ENCODE data around the gene CTDSP2.
"Not testable (repeated sequence)": the region's sequence is repeated elsewhere in the genome, so short reads cannot be mapped to it uniquely, and the experiment has no call there.

The CTDSP2 gene

GRCh38 chr12:57781244-57781643 lies 65.3 kb downstream of the CTDSP2 start:
- H3K4me3 ChIP-seq (ENCODE audit: low read length): no peak overlapping the region
- no peaks in the 10 kb centered on the region for H3K27me3 ChIP-seq (ENCODE audit: insufficient read depth, low read length)
- peaks cover 19% of the 10 kb centered on the region for H3K36me3 ChIP-seq (ENCODE audit: insufficient read depth, low read length)
- no peak overlapping the region for H2AFZ ChIP-seq (ENCODE audit: low read depth, low read length)
- peaks cover 5% of the 10 kb centered on the region for H3K4me1 ChIP-seq (ENCODE audit: insufficient read depth, low read length)
- H3K9me3 ChIP-seq (ENCODE audit: low read length): no peaks in the 10 kb centered on the region

DNA sequence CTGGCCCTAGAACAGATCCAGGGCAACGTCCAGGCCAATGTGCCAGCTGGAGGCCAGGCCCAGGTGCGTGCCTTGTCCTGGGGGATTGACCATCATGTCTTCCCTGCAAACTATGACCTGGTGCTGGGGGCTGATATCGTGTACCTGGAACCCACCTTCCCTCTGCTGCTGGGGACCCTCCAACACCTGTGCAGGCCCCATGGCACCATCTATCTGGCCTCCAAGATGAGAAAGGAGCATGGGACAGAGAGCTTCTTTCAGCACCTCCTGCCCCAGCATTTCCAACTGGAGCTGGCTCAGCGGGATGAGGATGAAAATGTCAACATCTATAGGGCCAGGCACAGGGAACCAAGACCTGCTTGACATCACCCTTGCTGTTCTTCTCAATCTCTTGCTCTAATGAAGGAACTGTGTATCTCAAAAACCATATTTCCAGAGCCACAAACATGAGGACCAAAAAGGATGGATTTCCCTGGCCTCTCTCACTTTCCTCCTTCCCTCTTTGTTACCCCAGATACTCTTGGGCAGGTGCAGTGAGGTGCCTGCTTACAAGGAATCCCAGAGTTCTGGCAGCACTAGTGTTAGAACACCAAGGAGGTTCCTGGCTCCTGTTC lies 66.1 kb downstream of the CTDSP2 start:
- peaks cover 10% of the 10 kb centered on the region for H3K36me3 ChIP-seq (ENCODE audit: insufficient read depth, low read length)
- H3K4me3 ChIP-seq (ENCODE audit: low read length): no peak overlapping the region
- H3K9me3 ChIP-seq (ENCODE audit: low read length): no peaks in the 10 kb centered on the region

DNA sequence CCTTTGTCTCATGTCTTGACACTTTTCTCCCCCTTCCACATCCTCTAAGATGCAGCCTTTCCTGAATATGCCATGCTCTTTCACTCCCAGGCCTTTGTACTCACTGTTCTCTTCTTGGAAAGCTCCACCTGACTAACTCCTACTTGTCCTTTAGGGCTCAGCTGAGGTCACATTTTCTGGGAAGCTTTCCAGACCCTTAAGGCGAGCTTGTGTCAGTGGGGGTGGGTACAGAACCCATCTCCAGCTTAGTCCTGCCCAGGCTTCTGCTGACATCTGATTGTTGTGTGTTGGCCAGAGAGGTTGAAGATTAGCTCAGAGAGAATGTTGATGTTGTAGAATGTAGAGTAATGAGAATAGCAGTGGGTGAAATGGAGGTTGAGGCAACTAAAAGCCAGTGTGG lies 66.8 kb downstream of the CTDSP2 start:
- H3K36me3 ChIP-seq (ENCODE audit: insufficient read depth, low read length): peaks cover 9% of the 10 kb centered on the region
- no peak overlapping the region for H2AFZ ChIP-seq (ENCODE audit: low read depth, low read length)
- peaks cover 5% of the 10 kb centered on the region for H3K4me1 ChIP-seq (ENCODE audit: insufficient read depth, low read length)
- H3K9me3 ChIP-seq (ENCODE audit: low read length): no peaks in the 10 kb centered on the region
- H3K4me3 ChIP-seq (ENCODE audit: low read length): no peak overlapping the region
- no peaks in the 10 kb centered on the region for H3K27me3 ChIP-seq (ENCODE audit: insufficient read depth, low read length)

More for the DNA sequence above, 66.1 kb downstream of the CTDSP2 start:
- no peaks in the 10 kb centered on the region for H3K27me3 ChIP-seq (ENCODE audit: insufficient read depth, low read length)
- H2AFZ ChIP-seq (ENCODE audit: low read depth, low read length): no peak overlapping the region
- H3K4me1 ChIP-seq (ENCODE audit: insufficient read depth, low read length): peaks cover 5% of the 10 kb centered on the region

- H3K36me3 ChIP-seq (ENCODE audit: insufficient read depth, low read length): peaks cover 6% of the 10 kb centered on the region
- H2AFZ ChIP-seq (ENCODE audit: low read depth, low read length): no peak overlapping the region
- H3K27me3 ChIP-seq (ENCODE audit: insufficient read depth, low read length): no peaks in the 10 kb centered on the region
- no peaks in the 10 kb centered on the region for H3K9me3 ChIP-seq (ENCODE audit: low read length)
- H3K4me1 ChIP-seq (ENCODE audit: insufficient read depth, low read length): peaks cover 3% of the 10 kb centered on the region
- H3K4me3 ChIP-seq (ENCODE audit: low read length): no peak overlapping the region
Measured at GRCh38 chr12:57777911-57778310, 68.6 kb downstream of the CTDSP2 start.

- Histone ChIP-seq H3K9me3 (ENCODE audit: low read length) (no peaks in the 10 kb centered on the region), H3K4me1 (ENCODE audit: insufficient read depth, low read length) (peaks cover 5% of the 10 kb centered on the region), H3K27me3 (ENCODE audit: insufficient read depth, low read length) (no peaks in the 10 kb centered on the region), H3K4me3 (ENCODE audit: low read length) (no peak overlapping the region), H3K36me3 (ENCODE audit: insufficient read depth, low read length) (peaks cover 6% of the 10 kb centered on the region), H2AFZ (ENCODE audit: low read depth, low read length) (no peak overlapping the region)
Measured at GRCh38 chr12:57777367-57777766, 69.2 kb downstream of the CTDSP2 start.

DNA sequence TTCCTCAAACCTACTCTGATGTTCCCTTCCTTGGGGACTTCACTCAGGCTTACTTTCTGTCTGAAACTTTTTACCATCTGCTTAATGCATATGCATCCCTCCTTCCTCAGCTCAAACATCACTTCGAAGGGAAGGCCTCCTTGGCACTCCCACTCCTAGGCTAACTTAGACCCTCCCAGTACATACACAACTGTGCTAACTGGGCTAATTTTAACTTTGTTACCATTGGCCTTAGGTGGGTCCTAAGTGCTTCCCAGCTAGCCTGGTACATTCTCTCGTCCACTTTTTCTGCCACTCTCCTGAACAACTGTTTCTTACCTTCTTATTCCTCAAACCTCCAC lies 70.3 kb downstream of the CTDSP2 start:
- no peak overlapping the region for H3K4me3 ChIP-seq (ENCODE audit: low read length)
- H3K4me1 ChIP-seq (ENCODE audit: insufficient read depth, low read length): peaks cover 8% of the 10 kb centered on the region
- no peaks in the 10 kb centered on the region for H3K9me3 ChIP-seq (ENCODE audit: low read length)
- H3K36me3 ChIP-seq (ENCODE audit: insufficient read depth, low read length): peaks cover 6% of the 10 kb centered on the region
- no peaks in the 10 kb centered on the region for H3K27me3 ChIP-seq (ENCODE audit: insufficient read depth, low read length)
- H2AFZ ChIP-seq (ENCODE audit: low read depth, low read length): no peak overlapping the region

DNA sequence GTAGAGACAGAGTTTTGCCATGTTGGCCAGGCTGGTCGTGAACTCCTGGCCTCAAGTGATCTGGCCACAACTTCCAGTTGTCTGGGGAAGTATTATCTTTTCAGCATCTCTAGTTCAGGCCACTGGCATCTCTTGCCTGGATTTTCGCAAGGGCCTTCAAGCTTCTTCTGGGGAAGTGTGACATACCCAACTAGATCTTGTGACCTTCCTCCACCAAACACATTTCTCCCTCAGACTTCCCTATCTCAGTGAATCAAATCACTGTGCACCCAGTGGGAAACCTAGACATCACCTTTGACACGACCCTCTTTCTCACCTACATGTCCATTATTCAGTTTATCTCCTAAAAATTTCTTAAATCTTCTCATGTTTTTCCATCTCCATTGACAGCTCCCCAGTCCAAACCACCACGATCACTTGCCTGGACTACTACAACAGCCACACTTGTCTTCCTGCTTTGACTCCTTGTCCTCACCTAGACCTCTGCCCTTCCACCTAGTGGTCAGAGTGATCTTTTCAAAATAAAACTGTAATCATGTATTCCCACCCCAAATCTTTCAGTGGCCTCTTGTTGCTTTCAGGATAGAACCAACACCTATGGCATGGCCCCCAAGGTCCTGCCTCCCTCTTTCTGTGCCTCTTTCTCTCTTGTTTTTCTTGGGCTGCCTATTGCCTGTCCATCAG lies 70.8 kb downstream of the CTDSP2 start:
- H3K36me3 ChIP-seq (ENCODE audit: insufficient read depth, low read length): peaks cover 6% of the 10 kb centered on the region
- no peak overlapping the region for H2AFZ ChIP-seq (ENCODE audit: low read depth, low read length)
- H3K9me3 ChIP-seq (ENCODE audit: low read length): no peaks in the 10 kb centered on the region
- H3K4me1 ChIP-seq (ENCODE audit: insufficient read depth, low read length): peaks cover 12% of the 10 kb centered on the region
- no peaks in the 10 kb centered on the region for H3K27me3 ChIP-seq (ENCODE audit: insufficient read depth, low read length)
- no peak overlapping the region for H3K4me3 ChIP-seq (ENCODE audit: low read length)

DNA sequence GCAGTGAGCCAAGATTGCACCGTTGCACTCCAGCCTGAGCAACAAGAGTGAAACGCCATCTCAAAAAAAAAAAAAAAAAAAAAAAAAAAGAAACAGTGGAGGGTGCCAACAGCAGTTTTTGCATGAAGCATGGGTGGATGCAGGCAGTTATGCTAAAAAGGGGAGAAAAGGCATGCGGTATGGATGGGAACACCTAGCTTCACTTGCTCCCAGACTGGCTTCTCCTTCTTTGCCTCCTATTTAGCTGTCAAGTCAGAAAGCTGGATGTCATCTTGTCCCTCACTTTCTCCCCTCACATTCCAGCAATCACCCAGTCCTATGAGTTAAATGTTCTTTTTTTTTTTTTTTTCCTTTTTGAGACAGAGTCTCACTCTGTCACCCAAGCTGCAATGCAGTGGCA lies 71.5 kb downstream of the CTDSP2 start:
- Histone ChIP-seq H3K36me3 (ENCODE audit: insufficient read depth, low read length) (peaks cover 8% of the 10 kb centered on the region), H2AFZ (ENCODE audit: low read depth, low read length) (no peak overlapping the region), H3K4me3 (ENCODE audit: low read length) (no peak overlapping the region), H3K9me3 (ENCODE audit: low read length) (no peaks in the 10 kb centered on the region), H3K27me3 (ENCODE audit: insufficient read depth, low read length) (no peaks in the 10 kb centered on the region), H3K4me1 (ENCODE audit: insufficient read depth, low read length) (peaks cover 12% of the 10 kb centered on the region)

GRCh38 chr12:57774634-57775033 lies 71.9 kb downstream of the CTDSP2 start:
- H3K4me3 ChIP-seq (ENCODE audit: low read length); H3K27me3 ChIP-seq (ENCODE audit: insufficient read depth, low read length); H3K36me3 ChIP-seq (ENCODE audit: insufficient read depth, low read length); H3K9me3 ChIP-seq (ENCODE audit: low read length); H2AFZ ChIP-seq (ENCODE audit: low read depth, low read length): not testable (repeated sequence)
- peaks cover 12% of the 10 kb centered on the region for H3K4me1 ChIP-seq (ENCODE audit: insufficient read depth, low read length)

GRCh38 chr12:57772429-57773322 lies 73.9 kb downstream of the CTDSP2 start, which contains the start of gene EEF1AKMT3:
EEF1AKMT3 (plus strand) TSS chr12:57772614; CDS start chr12:57772725, 111 bp downstream.
- peak within 1 kb of the TSS; percentile 63 for H3K4me3 ChIP-seq (ENCODE audit: low read length)
- no peaks in the 10 kb centered on the region for H3K27me3 ChIP-seq (ENCODE audit: insufficient read depth, low read length)
- peak within 1 kb of the TSS; percentile 95 for H2AFZ ChIP-seq (ENCODE audit: low read depth, low read length)
- peaks cover 22% of the 10 kb centered on the region for H3K36me3 ChIP-seq (ENCODE audit: insufficient read depth, low read length)
- H3K9me3 ChIP-seq (ENCODE audit: low read length): no peaks in the 10 kb centered on the region
- peaks cover 12% of the 10 kb centered on the region for H3K4me1 ChIP-seq (ENCODE audit: insufficient read depth, low read length)

DNA sequence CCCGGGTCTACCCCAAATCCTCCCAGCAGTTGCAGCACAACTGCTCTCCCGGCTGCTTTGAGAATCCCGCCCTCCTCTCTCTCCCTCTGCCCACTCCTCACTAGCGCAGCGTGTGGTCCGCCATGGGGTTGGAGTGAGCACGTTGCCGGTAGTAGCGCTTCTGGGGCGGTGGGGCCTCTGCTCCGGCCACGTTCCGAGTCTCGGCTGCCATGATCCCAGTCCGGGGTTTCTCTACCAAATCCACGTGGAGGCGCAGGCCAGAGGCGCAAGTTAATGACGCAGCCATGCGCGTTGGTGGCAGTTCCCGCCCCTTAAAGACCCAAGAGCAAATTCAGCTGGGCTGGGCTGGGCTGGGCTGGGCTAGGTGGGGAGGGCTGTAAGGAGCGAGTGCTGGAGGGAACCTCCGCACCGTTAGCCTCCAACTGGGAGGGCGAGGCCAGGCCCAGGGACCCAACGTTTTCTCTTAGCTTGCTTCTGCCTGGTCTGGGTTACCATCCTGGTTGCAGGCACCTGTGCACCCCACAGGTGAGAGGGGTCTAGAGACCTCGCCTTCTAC lies 74.6 kb downstream of the CTDSP2 start, which contains the start of gene METTL1:
TSS of gene METTL1 (minus strand) at position 233 of the 556 bp plus-strand sequence. CDS start at position 211, 22 bp downstream.
- Histone ChIP-seq H3K9me3 (ENCODE audit: low read length) (no peaks in the 10 kb centered on the region), H3K4me1 (ENCODE audit: insufficient read depth, low read length) (peaks cover 12% of the 10 kb centered on the region), H3K27me3 (ENCODE audit: insufficient read depth, low read length) (no peaks in the 10 kb centered on the region), H3K36me3 (ENCODE audit: insufficient read depth, low read length) (peaks cover 22% of the 10 kb centered on the region), H2AFZ (ENCODE audit: low read depth, low read length) (peak within 1 kb of the TSS; percentile 95), H3K4me3 (ENCODE audit: low read length) (peak within 1 kb of the TSS; percentile 63)

DNA sequence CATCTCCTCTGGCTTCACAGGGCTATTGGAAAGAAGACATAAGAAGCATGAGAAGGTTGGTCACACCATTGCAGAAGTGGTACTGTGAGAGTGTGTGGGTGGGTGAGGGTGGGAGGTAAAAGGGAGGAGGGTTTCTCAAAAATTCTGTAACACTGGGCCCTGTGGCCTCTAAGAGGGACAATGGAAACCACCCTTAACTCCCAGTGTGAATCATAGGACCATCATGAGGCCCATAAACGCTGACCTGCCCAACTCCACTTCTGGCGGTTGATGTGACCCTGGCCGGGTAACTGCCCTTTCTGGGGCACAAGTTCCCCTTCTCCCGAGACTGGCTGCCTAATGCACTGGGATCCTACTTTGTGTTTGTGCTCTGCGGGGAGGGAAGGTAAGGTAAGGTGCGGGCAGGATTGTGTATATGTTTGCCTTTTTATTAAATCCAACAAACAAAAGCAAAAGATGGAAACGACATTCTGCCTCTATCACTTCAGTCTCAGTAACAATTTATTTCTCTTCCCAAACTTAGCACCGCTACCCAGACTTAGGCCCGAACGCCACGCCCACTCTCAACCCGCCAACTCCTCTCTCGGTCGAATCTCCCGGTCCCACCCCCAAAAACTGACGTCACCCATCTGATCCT lies 75.2 kb downstream of the CTDSP2 start:
- no peaks in the 10 kb centered on the region for H3K9me3 ChIP-seq (ENCODE audit: low read length)
- peak overlapping the region; percentile 63 for H3K4me3 ChIP-seq (ENCODE audit: low read length)
- H3K36me3 ChIP-seq (ENCODE audit: insufficient read depth, low read length): peaks cover 22% of the 10 kb centered on the region

More for the DNA sequence above, 75.2 kb downstream of the CTDSP2 start:
- Histone ChIP-seq H3K4me1 (ENCODE audit: insufficient read depth, low read length) (peaks cover 12% of the 10 kb centered on the region), H3K27me3 (ENCODE audit: insufficient read depth, low read length) (no peaks in the 10 kb centered on the region), H2AFZ (ENCODE audit: low read depth, low read length) (peak overlapping the region; percentile 28)
